Measurements from ENCODE around the gene SAXO2.
"Not testable (repeated sequence)": the region's sequence is repeated elsewhere in the genome, so short reads cannot be mapped to it uniquely, and the experiment has no call there.

DNA sequence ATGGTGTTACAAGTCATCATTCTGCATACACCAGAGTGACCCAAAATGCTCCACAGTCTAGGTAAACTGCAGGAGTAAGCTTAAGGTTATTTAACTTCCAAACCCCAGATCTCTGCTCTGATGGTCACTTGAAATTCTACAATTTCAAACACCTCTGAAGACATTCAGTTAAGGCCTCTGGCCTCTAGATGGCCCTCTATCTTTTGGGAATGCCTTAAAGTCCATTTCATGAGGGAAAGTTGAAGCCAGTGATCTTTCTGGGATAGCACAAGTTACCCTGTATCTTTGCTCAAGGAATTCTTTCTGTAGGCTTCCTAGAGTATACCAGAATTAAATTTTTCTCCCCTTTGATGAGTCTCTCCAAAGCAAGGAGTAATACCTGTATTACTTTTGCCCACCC, 18.7 kb downstream of the SAXO2 start:
- not testable (repeated sequence) for TF ChIP-seq ETV6 (conservative IDR thresholded peaks at IDR 0.05 in 1 of 2, IDR thresholded peaks at IDR 0.05 in 1 of 2; ENCODE audit: borderline replicate concordance in 1 of 2, low read depth in 1 of 2); EZH2 (IDR thresholded peaks at IDR 0.05; ENCODE audit: borderline replicate concordance, control insufficient read depth, low read depth, low read length); CBX5 (IDR thresholded peaks at IDR 0.05; ENCODE audit: low read depth); SP1 (IDR thresholded peaks at IDR 0.05; ENCODE audit: low read depth, low read length)
- peak in 2 of 3 experiments; percentile 6 to 7; a peak in 1 of 6 replicates for TF ChIP-seq CTCF (IDR thresholded peaks at IDR 0.05 in 2 of 3, conservative IDR thresholded peaks at IDR 0.05 in 1 of 3; ENCODE audit: control insufficient read depth in 2 of 3, extremely low read depth in 1 of 3, insufficient read depth in 1 of 3, low read depth in 3 of 3, low read length in 3 of 3)
- TF ChIP-seq, protein P1, sequence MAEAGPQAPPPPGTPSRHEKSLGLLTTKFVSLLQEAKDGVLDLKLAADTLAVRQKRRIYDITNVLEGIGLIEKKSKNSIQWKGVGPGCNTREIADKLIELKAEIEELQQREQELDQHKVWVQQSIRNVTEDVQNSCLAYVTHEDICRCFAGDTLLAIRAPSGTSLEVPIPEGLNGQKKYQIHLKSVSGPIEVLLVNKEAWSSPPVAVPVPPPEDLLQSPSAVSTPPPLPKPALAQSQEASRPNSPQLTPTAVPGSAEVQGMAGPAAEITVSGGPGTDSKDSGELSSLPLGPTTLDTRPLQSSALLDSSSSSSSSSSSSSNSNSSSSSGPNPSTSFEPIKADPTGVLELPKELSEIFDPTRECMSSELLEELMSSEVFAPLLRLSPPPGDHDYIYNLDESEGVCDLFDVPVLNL (IDR thresholded peaks at IDR 0.05; ENCODE audit: low read depth, low read length): not testable (repeated sequence)
